Measurements from ENCODE around the gene PLEKHM2.

PLEKHM2 gene

DNA sequence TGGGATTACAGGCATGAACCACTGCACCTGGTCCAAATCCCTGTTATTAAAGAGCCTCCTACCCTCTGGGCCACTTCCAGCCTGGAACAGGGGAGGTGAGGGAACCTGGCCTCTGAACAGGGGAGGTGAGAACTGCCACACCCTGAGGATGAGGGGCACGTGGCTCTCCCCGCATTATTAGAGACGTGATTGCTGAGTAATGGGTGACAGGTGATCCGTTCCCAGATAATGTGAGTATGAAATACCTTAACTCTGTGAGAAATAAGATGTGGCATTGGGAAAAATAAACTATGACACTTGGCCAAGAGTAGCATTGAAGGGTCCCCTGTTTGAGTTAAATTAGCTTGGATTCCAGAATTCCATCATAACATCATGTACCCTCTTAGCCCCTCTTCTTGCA, 38.3 kb downstream of the PLEKHM2 start:
- no peak for DNase-seq
- no peak overlapping the region for H3K27ac Mint-ChIP-seq
- no peak overlapping the region for H3K4me3 Mint-ChIP-seq
- no peaks in the 10 kb centered on the region for H3K27me3 Mint-ChIP-seq (ENCODE audit: low read depth, poor library complexity)
- H3K9me3 Mint-ChIP-seq = no peaks in the 10 kb centered on the region
- TF ChIP-seq, protein P1, sequence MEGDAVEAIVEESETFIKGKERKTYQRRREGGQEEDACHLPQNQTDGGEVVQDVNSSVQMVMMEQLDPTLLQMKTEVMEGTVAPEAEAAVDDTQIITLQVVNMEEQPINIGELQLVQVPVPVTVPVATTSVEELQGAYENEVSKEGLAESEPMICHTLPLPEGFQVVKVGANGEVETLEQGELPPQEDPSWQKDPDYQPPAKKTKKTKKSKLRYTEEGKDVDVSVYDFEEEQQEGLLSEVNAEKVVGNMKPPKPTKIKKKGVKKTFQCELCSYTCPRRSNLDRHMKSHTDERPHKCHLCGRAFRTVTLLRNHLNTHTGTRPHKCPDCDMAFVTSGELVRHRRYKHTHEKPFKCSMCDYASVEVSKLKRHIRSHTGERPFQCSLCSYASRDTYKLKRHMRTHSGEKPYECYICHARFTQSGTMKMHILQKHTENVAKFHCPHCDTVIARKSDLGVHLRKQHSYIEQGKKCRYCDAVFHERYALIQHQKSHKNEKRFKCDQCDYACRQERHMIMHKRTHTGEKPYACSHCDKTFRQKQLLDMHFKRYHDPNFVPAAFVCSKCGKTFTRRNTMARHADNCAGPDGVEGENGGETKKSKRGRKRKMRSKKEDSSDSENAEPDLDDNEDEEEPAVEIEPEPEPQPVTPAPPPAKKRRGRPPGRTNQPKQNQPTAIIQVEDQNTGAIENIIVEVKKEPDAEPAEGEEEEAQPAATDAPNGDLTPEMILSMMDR (IDR thresholded peaks at IDR 0.05) = no peak
- peaks cover 35% of the 10 kb centered on the region for H3K36me3 Mint-ChIP-seq (ENCODE audit: low read depth)
- peaks cover 12% of the 10 kb centered on the region for H3K4me1 Mint-ChIP-seq

DNA sequence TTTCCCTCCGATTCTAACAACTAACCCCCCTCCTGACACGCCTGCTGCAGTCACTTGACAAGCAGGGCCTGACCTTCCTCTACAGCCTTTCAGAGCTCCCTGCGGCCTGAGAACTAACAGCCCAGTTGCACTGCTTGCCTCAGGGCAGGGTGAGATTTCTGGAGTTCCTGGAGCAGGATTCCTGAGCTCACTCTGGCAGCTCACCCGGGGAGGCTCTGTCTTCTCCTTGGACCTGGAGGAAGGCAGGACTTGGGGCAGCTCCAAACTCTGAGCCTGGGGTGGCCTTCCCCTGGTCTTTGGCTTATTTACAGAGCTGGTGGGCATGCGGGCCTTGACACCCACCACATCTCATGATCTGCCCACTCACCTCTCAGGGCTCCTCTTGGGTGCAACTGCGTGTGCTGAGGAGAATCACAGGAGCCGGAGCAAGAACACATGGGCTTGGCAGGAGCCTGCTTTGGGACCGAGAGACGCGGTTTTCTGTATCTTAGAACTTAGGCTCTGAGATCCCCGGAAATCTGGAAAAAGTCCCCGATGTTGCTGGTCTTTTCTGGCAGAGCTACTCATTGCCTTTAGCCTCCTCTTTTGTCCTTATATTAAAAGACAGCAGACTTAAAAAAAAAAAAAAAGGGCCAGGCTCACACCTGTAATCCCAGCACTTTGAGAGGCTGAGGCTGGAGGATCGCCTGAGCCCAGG, 38.9 kb downstream of the PLEKHM2 start:
- no peaks in the 10 kb centered on the region for H3K27me3 Mint-ChIP-seq (ENCODE audit: low read depth, poor library complexity)
- no peaks in the 10 kb centered on the region for H3K9me3 Mint-ChIP-seq
- H3K27ac Mint-ChIP-seq = no peak overlapping the region
- H3K4me3 Mint-ChIP-seq = no peak overlapping the region
- TF ChIP-seq, protein P1 (IDR thresholded peaks at IDR 0.05) = no peak
- DNase-seq = no peak
- H3K36me3 Mint-ChIP-seq (ENCODE audit: low read depth) = peaks cover 35% of the 10 kb centered on the region
- peaks cover 12% of the 10 kb centered on the region for H3K4me1 Mint-ChIP-seq

GRCh38 chr1:15723631-15724246, 39.6 kb downstream of the PLEKHM2 start:
- no peak overlapping the region for H3K4me3 Mint-ChIP-seq
- peaks cover 28% of the 10 kb centered on the region for H3K36me3 Mint-ChIP-seq (ENCODE audit: low read depth)
- H3K4me1 Mint-ChIP-seq = peaks cover 12% of the 10 kb centered on the region
- no peaks in the 10 kb centered on the region for H3K27me3 Mint-ChIP-seq (ENCODE audit: low read depth, poor library complexity)
- TF ChIP-seq, protein P1 (IDR thresholded peaks at IDR 0.05) = no peak
- H3K9me3 Mint-ChIP-seq = no peaks in the 10 kb centered on the region
- no peak overlapping the region for H3K27ac Mint-ChIP-seq
- no peak for DNase-seq

DNA sequence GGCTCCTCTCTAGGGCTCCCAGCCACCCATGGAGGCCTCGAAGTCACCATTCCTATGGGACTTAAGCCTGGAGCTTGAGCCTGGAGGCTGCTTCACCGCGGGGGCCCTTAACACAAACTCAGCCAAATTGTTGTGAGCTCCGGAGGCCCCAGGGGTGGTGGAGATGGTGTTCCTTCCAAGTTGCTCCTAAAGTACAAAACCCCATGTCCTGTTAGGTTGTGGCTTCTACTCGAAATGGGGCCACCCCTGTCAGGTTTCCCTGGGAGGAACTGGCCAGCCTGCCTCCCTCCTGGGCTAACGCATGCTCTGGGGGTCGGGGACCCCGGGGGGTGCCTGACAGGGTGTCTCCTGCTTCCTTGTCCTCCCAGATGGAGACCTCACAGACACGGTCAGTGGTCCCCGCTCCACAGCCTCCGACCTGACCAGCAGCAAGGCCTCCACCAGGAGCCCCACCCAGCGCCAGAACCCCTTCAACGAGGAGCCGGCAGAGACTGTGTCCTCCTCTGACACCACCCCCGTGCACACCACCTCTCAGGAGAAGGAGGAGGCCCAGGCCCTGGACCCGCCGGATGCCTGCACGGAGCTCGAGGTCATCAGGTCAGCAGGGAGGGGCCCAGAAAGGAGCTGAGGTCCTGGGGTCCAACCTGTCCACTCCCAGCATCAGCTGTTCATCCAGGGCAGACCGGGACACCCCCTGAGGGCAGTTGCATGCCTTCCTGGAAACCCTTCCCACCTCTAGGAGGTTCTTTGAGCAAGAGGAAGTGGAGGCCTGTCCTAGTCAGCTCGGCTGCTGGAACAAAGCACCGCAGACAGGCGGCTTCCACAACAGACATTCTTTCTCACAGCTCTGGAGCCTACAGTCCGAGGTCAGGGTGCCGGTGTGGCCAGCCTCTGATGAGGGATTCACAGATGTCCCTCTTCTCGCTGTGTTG, 41.1 kb downstream of the PLEKHM2 start:
- no peaks in the 10 kb centered on the region for H3K9me3 Mint-ChIP-seq
- H3K27me3 Mint-ChIP-seq (ENCODE audit: low read depth, poor library complexity) = no peaks in the 10 kb centered on the region
- H3K4me1 Mint-ChIP-seq = peaks cover 12% of the 10 kb centered on the region
- H3K4me3 Mint-ChIP-seq = no peak overlapping the region
- H3K36me3 Mint-ChIP-seq (ENCODE audit: low read depth) = peaks cover 20% of the 10 kb centered on the region
- peak overlapping the region; percentile 25 for H3K27ac Mint-ChIP-seq
- DNase-seq = no peak
- TF ChIP-seq, protein P1 (IDR thresholded peaks at IDR 0.05) = no peak

- no peak overlapping the region for H3K4me3 Mint-ChIP-seq
These were observed 42.4 kb downstream of the PLEKHM2 start for GRCh38 chr1:15726508-15726907.

More at GRCh38 chr1:15726508-15726907, 42.4 kb downstream of the PLEKHM2 start:
- Mint-ChIP-seq H3K27ac (peak overlapping the region; percentile 69), H3K27me3 (ENCODE audit: low read depth, poor library complexity) (no peaks in the 10 kb centered on the region), H3K36me3 (ENCODE audit: low read depth) (peaks cover 20% of the 10 kb centered on the region), H3K4me1 (peaks cover 12% of the 10 kb centered on the region), H3K9me3 (no peaks in the 10 kb centered on the region)
- DNase-seq = no peak
- TF ChIP-seq, protein P1 (IDR thresholded peaks at IDR 0.05) = no peak
